CD4-positive, alpha-beta T cell (primary cell): ENCODE measurements around the gene CEP192. TPM values are rescaled to one million over a fixed set of nuclear protein-coding genes. Genes with fewer than 3 reads are reported as not detected.

Experiments used
- ATAC-seq: fragments of 200-7000 bp; cut with Tn5 transposase; one replicate; pipeline ENCODE4 v1.10.0; 2022; ENCODE audit warnings: mild to moderate bottlenecking; ENCODE audit not compliant: poor library complexity
- CTCF ChIA-PET: fragments of 350-600 bp; sonication (Branson Sonifier 250); formaldehyde crosslinking; loops from one replicate; lab custom pipeline; 2021; ENCODE audit warnings: antibody characterized with exemption, inconsistent platforms; lab: Charles Lee
- POLR2A ChIA-PET: fragments of 350-600 bp; sonication (Branson Sonifier 250); formaldehyde crosslinking; loops from one replicate; lab custom pipeline; 2021; ENCODE audit warnings: antibody characterized with exemption, inconsistent platforms; lab: Charles Lee
- DNase-seq, 14 experiments: peaks; one replicate each; pipeline ENCODE4 v3.0.0-alpha.2; 2013 to 2020; ENCODE audit warnings: mixed read lengths in 2 of 14
- H3K27ac ChIP-seq, 2 donors: one replicate each; pipeline versions ENCODE4 v1.5.1 to v1.7.0; 2013; ENCODE audit warnings: low read length in 2 of 2, low read depth in 1 of 2, mild to moderate bottlenecking in 1 of 2
- H3K27me3 ChIP-seq, 2 experiments: 1 replicate in 1 of 2; 2 replicates in 1 of 2; pipeline versions ENCODE4 v1.6.1 to v1.7.0; 2013; ENCODE audit warnings: low read length in 2 of 2, control low read depth in 1 of 2, mild to moderate bottlenecking in 1 of 2, moderate library complexity in 1 of 2; ENCODE audit not compliant: insufficient read depth in 2 of 2, control insufficient read depth in 1 of 2
- H3K36me3 ChIP-seq: one replicate; pipeline ENCODE4 v1.6.1; 2013; ENCODE audit warnings: low read length, control low read depth; ENCODE audit not compliant: insufficient read depth
- H3K4me1 ChIP-seq: one replicate; pipeline ENCODE4 v1.6.1; 2013; ENCODE audit warnings: low read length, control low read depth; ENCODE audit not compliant: insufficient read depth
- H3K4me3 ChIP-seq: one replicate; pipeline ENCODE4 v1.5.1; 2013; ENCODE audit warnings: mild to moderate bottlenecking, low read length, moderate library complexity
- H3K9me3 ChIP-seq, 2 experiments: 1 replicate in 1 of 2; 2 replicates in 1 of 2; pipeline versions ENCODE4 v1.6.1 to v1.7.0; 2013; ENCODE audit warnings: low read length in 2 of 2, mild to moderate bottlenecking in 2 of 2, control low read depth in 1 of 2, moderate library complexity in 1 of 2; ENCODE audit not compliant: control insufficient read depth in 1 of 2, insufficient read depth in 1 of 2
- H3K27ac Mint-ChIP-seq: one replicate; pipeline ENCODE4 v1.8.0; 2020; ENCODE audit warnings: mixed read lengths
- H3K27me3 Mint-ChIP-seq: one replicate; pipeline ENCODE4 v1.8.0; 2021; ENCODE audit warnings: mixed read lengths
- H3K36me3 Mint-ChIP-seq: one replicate; pipeline ENCODE4 v1.8.0; 2021; ENCODE audit warnings: low read depth, mixed read lengths
- H3K4me1 Mint-ChIP-seq: one replicate; pipeline ENCODE4 v1.8.0; 2021; ENCODE audit warnings: low read depth, mixed read lengths
- H3K4me3 Mint-ChIP-seq: one replicate; pipeline ENCODE4 v1.8.0; 2020; ENCODE audit warnings: mild to moderate bottlenecking, mixed read lengths
- H3K9me3 Mint-ChIP-seq: one replicate; pipeline ENCODE4 v1.8.0; 2020; ENCODE audit warnings: mixed read lengths
- CTCF ChIP-seq: fragments of 200-600 bp; IDR thresholded peaks from one replicate; pipeline ENCODE4 v1.8.0; 2022; ENCODE audit warnings: antibody characterized with exemption, mild to moderate bottlenecking
- intact Hi-C, 2 experiments: fragments of 100-400 bp; cut with DNase I in 1 of 2; cut with micrococcal nuclease in 1 of 2; formaldehyde crosslinking; loops; one replicate each; pipeline versions ENCODE4 v1.15.1 to v1.9.0; 2023 to 2025; cut with DNase I, micrococcal nuclease
- total RNA-seq, 174 experiments: library from RNA in 2 of 174; stranded (reverse) in 2 of 174; gene quantifications; one replicate each; pipeline ENCODE4 v1.2.3 and lab custom pipeline; 2021 to 2026

CEP192 gene
- total RNA-seq, 2 experiments from 2014 or later = 23.4 to 25.0 TPM

- H3K27me3 ChIP-seq = no peaks in the 10 kb centered on the region
- H3K27ac ChIP-seq = no peak overlapping the region
- POLR2A ChIA-PET = interaction anchor here (1.0 to 1.2 kb wide), 2 partner anchors 9 to 390 kb away, joined by 3 to 4 read pairs; no protein-coding TSS in a partner anchor
- H3K9me3 ChIP-seq = peaks cover 17 to 18% of the 10 kb centered on the region in 2 experiments
- H3K4me1 Mint-ChIP-seq = no peaks in the 10 kb centered on the region
- H3K36me3 ChIP-seq = no peaks in the 10 kb centered on the region
- no peak overlapping the region for H3K27ac Mint-ChIP-seq
- CTCF ChIA-PET = no interaction called here
- H3K36me3 Mint-ChIP-seq = no peaks in the 10 kb centered on the region
- DNase-seq = no peak
- no peak for TF ChIP-seq CTCF
- H3K4me1 ChIP-seq = no peaks in the 10 kb centered on the region
- H3K9me3 Mint-ChIP-seq = no peaks in the 10 kb centered on the region
- ATAC-seq = no peak
- no peaks in the 10 kb centered on the region for H3K27me3 Mint-ChIP-seq
- no peak overlapping the region for H3K4me3 ChIP-seq
- no peak overlapping the region for H3K4me3 Mint-ChIP-seq
- intact Hi-C loops = no loop called here
Observed at GRCh38 chr18:13145636-13146190, 154.6 kb downstream of the CEP192 start.

DNA sequence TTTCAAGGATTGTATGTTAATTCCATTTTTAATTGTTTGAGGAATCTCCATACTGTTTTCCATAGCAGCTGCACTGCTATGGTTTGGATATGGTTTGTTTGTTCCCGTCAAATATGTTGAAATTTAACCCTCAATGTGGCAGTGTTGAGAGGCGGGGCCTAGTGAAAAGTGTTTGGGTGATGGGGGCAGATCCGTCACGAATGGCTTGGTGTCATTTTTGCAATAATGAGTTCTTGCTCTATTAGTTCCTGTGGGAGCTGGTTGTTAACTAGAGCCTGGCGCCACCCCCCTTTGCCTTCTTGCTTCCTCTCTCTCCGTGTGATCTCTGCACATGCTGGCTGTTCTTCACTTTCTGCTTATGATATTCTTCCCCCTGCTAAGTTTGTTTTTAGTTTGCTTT lies 156.0 kb downstream of the CEP192 start:
- Histone ChIP-seq H3K36me3 (no peaks in the 10 kb centered on the region), H3K27me3 (no peaks in the 10 kb centered on the region), H3K27ac (no peak overlapping the region), H3K4me1 (no peaks in the 10 kb centered on the region), H3K4me3 (no peak overlapping the region), H3K9me3 (peaks cover 16 to 17% of the 10 kb centered on the region in 2 experiments)
- no peak overlapping the region for H3K4me3 Mint-ChIP-seq
- DNase-seq = no peak
- peaks cover 6% of the 10 kb centered on the region for H3K27me3 Mint-ChIP-seq
- H3K4me1 Mint-ChIP-seq = no peaks in the 10 kb centered on the region
- H3K9me3 Mint-ChIP-seq = no peaks in the 10 kb centered on the region
- ChIA-PET CTCF (no interaction called here), POLR2A (no interaction called here)
- intact Hi-C loops = no loop called here
- no peaks in the 10 kb centered on the region for H3K36me3 Mint-ChIP-seq
- no peak overlapping the region for H3K27ac Mint-ChIP-seq
- no peak for ATAC-seq
- TF ChIP-seq CTCF = no peak

DNA sequence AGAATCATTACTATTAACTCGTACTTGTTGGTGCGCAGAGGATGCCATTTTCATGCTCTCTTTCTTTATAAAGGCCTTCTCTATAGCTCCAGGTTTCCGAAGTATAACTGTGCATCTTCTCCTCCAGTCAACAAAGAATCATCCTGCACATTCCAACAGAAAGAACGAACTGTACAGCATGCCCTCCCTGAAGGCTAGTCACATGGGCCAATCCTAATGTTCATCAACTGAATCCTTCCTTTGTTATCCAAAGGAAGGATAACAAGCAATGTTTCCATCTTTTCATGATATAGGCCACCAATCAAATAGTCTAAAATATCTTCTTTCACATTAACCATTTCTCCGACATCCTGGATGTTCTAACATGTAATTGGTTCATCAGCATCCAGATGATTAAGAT lies 160.5 kb downstream of the CEP192 start:
- Histone ChIP-seq H3K9me3 (peaks cover 0 to 17% of the 10 kb centered on the region in 2 experiments), H3K4me1 (no peaks in the 10 kb centered on the region), H3K36me3 (no peaks in the 10 kb centered on the region), H3K27ac (no peak overlapping the region), H3K27me3 (no peaks in the 10 kb centered on the region), H3K4me3 (no peak overlapping the region)
- intact Hi-C loops = loop anchor here (10.0 kb wide), 3 partner anchors 147 to 757 kb away; partner anchors contain the start of gene CEP192 (in 1 of the 2)
- Mint-ChIP-seq H3K27ac (no peak overlapping the region), H3K9me3 (peaks cover 11% of the 10 kb centered on the region), H3K36me3 (peaks cover 8% of the 10 kb centered on the region), H3K27me3 (peaks cover 11% of the 10 kb centered on the region), H3K4me3 (no peak overlapping the region), H3K4me1 (no peaks in the 10 kb centered on the region)
- no peak for TF ChIP-seq CTCF
- ATAC-seq (no peak), DNase-seq (no peak)
- ChIA-PET POLR2A (no interaction called here), CTCF (no interaction called here)
